HepG2 (cell line): ENCODE data around the gene CD4. TPM values are rescaled to one million over a fixed set of nuclear protein-coding genes. Genes with fewer than 3 reads are reported as not detected.

ENCODE experiments used
- ATAC-seq: fragments of 200-7000 bp; cut with Tn5 transposase; 3 replicates; pipeline ENCODE4 v1.9.1; 2020; ENCODE audit warnings: mild to moderate bottlenecking, moderate library complexity
- BruUV-seq: library from RNA; stranded (reverse); fragments of 400-500 nt; replicated peaks from 2 replicates; lab custom pipeline; 2021; lab: Mats Ljungman, UMichigan
- CTCF ChIA-PET: fragments of 300-600 bp; formaldehyde crosslinking; extraction: SDS; loops from one replicate; lab custom pipeline; 2021; ENCODE audit warnings: low total read pairs, inconsistent platforms, low intra/inter-chr PET ratio; lab: Yijun Ruan, JAX
- POLR2A ChIA-PET: fragments of 350-600 bp; sonication (Branson Sonifier 250); formaldehyde crosslinking; loops from one replicate; lab custom pipeline; 2020; ENCODE audit warnings: antibody characterized with exemption, inconsistent platforms; lab: Yijun Ruan, JAX
- DNase-seq: peaks from one replicate; pipeline ENCODE4 v3.0.0-alpha.2; 2015; ENCODE audit warnings: low spot score
- FAIRE-seq: peaks from 3 replicates; lab custom pipeline; 2011; peaks lifted over from hg19 to GRCh38; lab: Jason Lieb, UNC
- H2AFZ ChIP-seq: one replicate; pipeline ENCODE4 v1.6.1; 2011; ENCODE audit warnings: low read length, inconsistent platforms
- H3K27ac ChIP-seq: fragments of 300-600 bp; 3 replicates; pipeline ENCODE4 v1.8.0; 2011; ENCODE audit warnings: mixed run types, mild to moderate bottlenecking, mixed read lengths, low read length, inconsistent platforms; ENCODE audit not compliant: insufficient read depth; ENCODE audit errors: extremely low read length
- H3K27me3 ChIP-seq, 2 experiments: fragments of 200-600 bp in 1 of 2; 2 replicates in 1 of 2; 3 replicates in 1 of 2; pipeline versions ENCODE4 v1.6.0 to v1.8.0; 2011; ENCODE audit warnings: low read length in 2 of 2, mild to moderate bottlenecking in 2 of 2, moderate library complexity in 2 of 2, inconsistent platforms in 1 of 2; ENCODE audit not compliant: insufficient read depth in 2 of 2, control insufficient read depth in 1 of 2
- H3K36me3 ChIP-seq, 2 experiments: fragments of 200-600 bp in 1 of 2; replicated peaks in 1 of 2; 2 replicates in 1 of 2; 3 replicates in 1 of 2; pipeline versions ENCODE4 v1.5.1 to v1.8.0; 2011; ENCODE audit warnings: low read length in 2 of 2, inconsistent platforms in 1 of 2; ENCODE audit not compliant: insufficient read depth in 2 of 2, control insufficient read depth in 1 of 2
- H3K4me1 ChIP-seq: 2 replicates; pipeline ENCODE4 v1.5.1; 2012; ENCODE audit warnings: low read length, inconsistent platforms; ENCODE audit not compliant: insufficient read depth
- H3K4me2 ChIP-seq: 2 replicates; pipeline ENCODE4 v1.6.0; 2011; ENCODE audit warnings: low read depth, low read length, inconsistent platforms
- H3K4me3 ChIP-seq, 3 experiments: fragments of 200-600 bp in 1 of 3; sonication (generic), shearing (Covaris generic) in 1 of 3; replicated peaks in 1 of 3; 2 replicates each; pipeline ENCODE4 v1.5.1; 2011 to 2016; ENCODE audit warnings: low read length in 3 of 3, inconsistent platforms in 2 of 3, low read depth in 2 of 3, mild to moderate bottlenecking in 2 of 3, control low read depth in 1 of 3, mixed read lengths in 1 of 3; ENCODE audit not compliant: insufficient read depth in 1 of 3
- H3K79me2 ChIP-seq: one replicate; pipeline ENCODE4 v1.6.1; 2011; ENCODE audit warnings: low read length, inconsistent platforms; ENCODE audit not compliant: insufficient read depth
- H3K9ac ChIP-seq: 2 replicates; pipeline ENCODE4 v1.6.0; 2011; ENCODE audit warnings: mild to moderate bottlenecking, low read depth, low read length, inconsistent platforms; ENCODE audit not compliant: insufficient read depth
- H3K9me3 ChIP-seq: 2 replicates; pipeline ENCODE4 v1.5.1; 2012; ENCODE audit warnings: mild to moderate bottlenecking, low read length
- H4K20me1 ChIP-seq: 2 replicates; pipeline ENCODE4 v1.6.0; 2011; ENCODE audit warnings: inconsistent platforms, mild to moderate bottlenecking, low read length, moderate library complexity; ENCODE audit not compliant: insufficient read depth
- HMGA1 ChIP-seq: sonication (generic); formaldehyde crosslinking; conservative IDR thresholded peaks from 2 replicates; pipeline ENCODE4 v1.4.0; 2020; ENCODE audit warnings: missing genetic modification reagents
- IRF9 ChIP-seq: sonication (generic); formaldehyde crosslinking; IDR thresholded peaks from 2 replicates; pipeline ENCODE4 v1.8.0; 2022; ENCODE audit warnings: missing genetic modification reagents, mild to moderate bottlenecking, borderline replicate concordance
- MAZ ChIP-seq, 2 experiments: sonication (generic) in 1 of 2; formaldehyde crosslinking in 1 of 2; IDR thresholded peaks; 2 replicates each; pipeline versions ENCODE4 v1.5.0 to v1.6.1; 2012 to 2020; ENCODE audit warnings: low read depth in 2 of 2, mild to moderate bottlenecking in 2 of 2, borderline replicate concordance in 1 of 2, improper control_type of control experiment in 1 of 2, low read length in 1 of 2, missing genetic modification reagents in 1 of 2, moderate library complexity in 1 of 2
- RBAK ChIP-seq: sonication (generic); formaldehyde crosslinking; IDR thresholded peaks from 2 replicates; pipeline ENCODE4 v1.5.1; 2020; ENCODE audit warnings: mild to moderate bottlenecking, missing genetic modification reagents
- ZNF230 ChIP-seq: sonication (generic); formaldehyde crosslinking; IDR thresholded peaks from 2 replicates; pipeline ENCODE4 v1.4.0; 2020; ENCODE audit warnings: mild to moderate bottlenecking, missing genetic modification reagents
- ZNF296 ChIP-seq: sonication (generic); formaldehyde crosslinking; conservative IDR thresholded peaks from 2 replicates; pipeline ENCODE4 v1.5.0; 2020; ENCODE audit warnings: mild to moderate bottlenecking, missing genetic modification reagents
- ZNF589 ChIP-seq: sonication (generic); formaldehyde crosslinking; conservative IDR thresholded peaks from 2 replicates; pipeline ENCODE4 v1.8.0; 2022; ENCODE audit warnings: mild to moderate bottlenecking, moderate library complexity, missing genetic modification reagents
- ZNF646 ChIP-seq: sonication (generic); formaldehyde crosslinking; IDR thresholded peaks from 2 replicates; pipeline ENCODE4 v1.9.0; 2021; ENCODE audit warnings: mild to moderate bottlenecking, missing genetic modification reagents
- WGBS: methylation state at CpG from one replicate; pipeline ENCODE4 v1.1.6; 2017; ENCODE audit warnings: low lambda C conversion rate; 5-methylcytosine and 5-hydroxymethylcytosine counted together
- in situ Hi-C: cut with HindIII; loops from 2 replicates; pipeline ENCODE4 v1.10.0; 2017; ENCODE audit warnings: low pct_unique_long_range_greater_than_20kb; ENCODE audit not compliant: extremely low pct_ligation_motif_present
- intact Hi-C: fragments of 100-400 bp; cut with micrococcal nuclease; formaldehyde crosslinking; loops from one replicate; pipeline ENCODE4 v1.10.0; 2022; ENCODE audit not compliant: unreplicated experiment
- polyA plus RNA-seq, 8 experiments: library from polyadenylated mRNA; depleted of rRNA in 3 of 8; stranded (reverse) in 7 of 8; unstranded in 1 of 8; fragments of >200 nt; fragmentation: Illumina TruSeq in 4 of 8; extraction: Trizol in 4 of 8; gene quantifications; 2 replicates each; pipeline versions ENCODE4 v1.2.1 to v1.2.3, GENCODE V29; 2011 to 2016; ENCODE audit warnings: low read depth in 4 of 8, missing spikeins in 1 of 8, mixed read lengths in 1 of 8; ENCODE audit not compliant: insufficient read depth in 1 of 8
- total RNA-seq, 5 experiments: library from RNA; depleted of rRNA; stranded (reverse); fragments of >200 nt; fragmentation: Illumina TruSeq; extraction: Trizol; gene quantifications; 2 replicates each; pipeline ENCODE4 v1.2.3, GENCODE V29; 2016; ENCODE audit warnings: low read depth in 1 of 5

CD4 gene
- total and polyA plus RNA-seq, 2 of the 13 experiments (the other 11 are each of a cell fraction or from before 2014, with no cell fraction given), result 0.07 to 0.95 TPM

DNA sequence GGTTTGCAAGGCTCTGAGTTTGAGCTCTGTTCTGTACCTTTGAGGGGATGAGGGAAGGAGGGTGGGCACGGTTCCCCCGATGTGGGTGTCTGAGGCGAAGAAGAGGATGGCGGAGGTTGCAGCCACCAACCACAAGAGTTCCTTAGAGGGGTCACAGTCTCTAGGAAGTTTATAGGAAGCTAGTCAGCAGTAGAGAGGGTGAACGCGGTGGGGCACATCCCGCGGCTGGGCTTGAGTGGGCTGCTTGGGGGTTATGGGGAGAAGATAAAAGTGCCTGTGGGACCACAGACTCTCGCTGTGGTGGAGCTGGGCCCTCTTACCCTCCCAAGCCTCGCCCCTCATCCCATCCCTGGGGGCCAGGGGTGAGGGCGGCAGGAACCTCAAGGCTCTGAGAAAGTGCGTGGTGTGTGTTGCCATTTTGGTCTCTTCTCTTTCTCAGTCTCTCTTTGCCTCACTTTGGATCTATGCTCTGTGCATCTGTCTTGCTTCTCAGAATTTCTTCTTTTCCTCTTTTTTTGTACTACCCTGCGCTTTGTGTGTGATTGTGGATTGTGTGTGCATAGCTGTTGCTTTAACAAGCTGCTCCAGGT lies 2.7 kb downstream of the CD4 start:
- H3K9me3 ChIP-seq, result no peaks in the 10 kb centered on the region
- intact Hi-C loops, result no loop called here
- H3K9ac ChIP-seq, result peak overlapping the region; percentile 57
- ATAC-seq (no peak), DNase-seq (no peak), FAIRE-seq (no peak)
- H3K27ac ChIP-seq, result peak overlapping the region; percentile 74
- peak overlapping the region in 1 of 3 experiments; percentile 58; a peak in 2 of 6 replicates for H3K4me3 ChIP-seq
- H3K4me2 ChIP-seq, result peak overlapping the region; percentile 78
- no peak overlapping the region for H2AFZ ChIP-seq
- no peaks in the 10 kb centered on the region for H4K20me1 ChIP-seq
- in situ Hi-C loops, result no loop called here
- peaks cover 53% of the 10 kb centered on the region for H3K4me1 ChIP-seq
- WGBS, result 93% methylated on average over 11 of the region's 13 CpGs
- POLR2A ChIA-PET, result interaction anchor here (1.0 to 2.6 kb wide), 13 partner anchors 11 to 299 kb away, joined by 3 to 25 read pairs (median 4); partner anchors contain the start of genes CDCA3, COPS7A, GAPDH and GPR162
- H3K36me3 ChIP-seq, result no peaks in the 10 kb centered on the region
- CTCF ChIA-PET, result no interaction called here
- no peaks in the 10 kb centered on the region for H3K79me2 ChIP-seq
- TF ChIP-seq ZNF230 (CRISPR knock-in tag) (0 out of 2 replicates have a peak, but pooled peaks have one; percentile 0), MAZ (IDR thresholded peaks at IDR 0.05; ENCODE audit: borderline replicate concordance, low read depth, low read length) (no peak), MAZ (CRISPR knock-in tag; IDR thresholded peaks at IDR 0.05; ENCODE audit: low read depth) (no peak), IRF9 (0 out of 2 replicates have a peak, but pooled peaks have one; percentile 60), RBAK (CRISPR knock-in tag) (0 out of 2 replicates have a peak, but pooled peaks have one; percentile 20), HMGA1 (CRISPR knock-in tag) (no peak), ZNF646 (CRISPR knock-in tag) (peak; percentile 75; the same call in 1 of the 2 replicates), ZNF296 (0 out of 2 replicates have a peak, but pooled peaks have one; percentile 4), ZNF589 (CRISPR knock-in tag) (no peak)
- no peaks in the 10 kb centered on the region; a peak in 1 of 5 replicates for H3K27me3 ChIP-seq
- BruUV-seq, result no TSS peak
